ENCODE data around the gene MBOAT1.

MBOAT1 gene

GRCh38 chr6:20069021-20069522 is 143.2 kb downstream of the MBOAT1 start:
- TF ChIP-seq CREB1 (IDR thresholded peaks at IDR 0.05; ENCODE audit: low read depth) (no peak), YY1 (IDR thresholded peaks at IDR 0.05; ENCODE audit: low read depth) (no peak), TAF1 (IDR thresholded peaks at IDR 0.05; ENCODE audit: low read depth) (no peak), RAD21 (IDR thresholded peaks at IDR 0.05; ENCODE audit: low read depth) (no peak), EP300 (IDR thresholded peaks at IDR 0.05; ENCODE audit: borderline replicate concordance) (no peak), TCF12 (IDR thresholded peaks at IDR 0.05; ENCODE audit: low read depth) (no peak), EGR1 (IDR thresholded peaks at IDR 0.05) (no peak), NFIC (IDR thresholded peaks at IDR 0.05) (no peak), REST (IDR thresholded peaks at IDR 0.05; ENCODE audit: low read depth) (no peak), USF1 (IDR thresholded peaks at IDR 0.05) (no peak), ZBTB7A (IDR thresholded peaks at IDR 0.05; ENCODE audit: low read depth) (no peak), CEBPB (IDR thresholded peaks at IDR 0.05) (no peak), TEAD4 (IDR thresholded peaks at IDR 0.05) (no peak), FOXM1 (IDR thresholded peaks at IDR 0.05; ENCODE audit: borderline replicate concordance, low read depth) (no peak)
- TF ChIP-seq, protein P1, sequence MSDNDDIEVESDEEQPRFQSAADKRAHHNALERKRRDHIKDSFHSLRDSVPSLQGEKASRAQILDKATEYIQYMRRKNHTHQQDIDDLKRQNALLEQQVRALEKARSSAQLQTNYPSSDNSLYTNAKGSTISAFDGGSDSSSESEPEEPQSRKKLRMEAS (IDR thresholded peaks at IDR 0.05), result no peak

DNA sequence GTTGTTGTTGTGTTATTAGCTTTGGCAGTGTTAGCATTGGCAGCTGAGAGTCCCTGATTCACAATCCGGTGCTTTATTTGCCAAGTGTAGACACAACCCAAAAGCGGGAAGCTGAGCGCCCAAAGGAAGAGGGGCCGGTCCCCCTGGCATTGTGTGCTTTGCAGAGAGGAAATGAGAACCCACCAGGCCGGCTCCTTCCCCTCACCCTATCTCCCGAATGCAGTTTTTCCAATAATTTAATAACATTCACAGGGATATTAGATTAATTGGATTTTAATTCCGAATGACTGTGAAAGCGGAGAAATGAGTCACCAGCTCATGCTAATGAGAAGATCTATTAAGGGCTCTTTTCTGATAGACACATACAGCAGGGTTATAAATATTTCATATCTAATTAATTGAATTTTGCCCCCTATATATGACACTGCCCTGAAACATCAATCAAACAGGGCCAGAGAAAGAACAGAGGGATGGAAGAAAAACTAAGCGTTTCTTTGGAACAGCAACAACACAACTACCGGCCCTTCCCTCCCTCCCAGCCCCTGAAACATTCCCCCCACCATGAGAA is 143.8 kb downstream of the MBOAT1 start:
- TF ChIP-seq CREB1 (IDR thresholded peaks at IDR 0.05; ENCODE audit: low read depth), result no peak
- TF ChIP-seq EP300 (IDR thresholded peaks at IDR 0.05; ENCODE audit: borderline replicate concordance), result no peak
- TF ChIP-seq CEBPB (IDR thresholded peaks at IDR 0.05), result no peak
- no peak for TF ChIP-seq USF1 (IDR thresholded peaks at IDR 0.05)
- no peak for TF ChIP-seq REST (IDR thresholded peaks at IDR 0.05; ENCODE audit: low read depth)
- TF ChIP-seq, protein P1 (IDR thresholded peaks at IDR 0.05), result no peak
- TF ChIP-seq EGR1 (IDR thresholded peaks at IDR 0.05), result no peak
- TF ChIP-seq NFIC (IDR thresholded peaks at IDR 0.05), result no peak
- no peak for TF ChIP-seq ZBTB7A (IDR thresholded peaks at IDR 0.05; ENCODE audit: low read depth)
- no peak for TF ChIP-seq TEAD4 (IDR thresholded peaks at IDR 0.05)

DNA sequence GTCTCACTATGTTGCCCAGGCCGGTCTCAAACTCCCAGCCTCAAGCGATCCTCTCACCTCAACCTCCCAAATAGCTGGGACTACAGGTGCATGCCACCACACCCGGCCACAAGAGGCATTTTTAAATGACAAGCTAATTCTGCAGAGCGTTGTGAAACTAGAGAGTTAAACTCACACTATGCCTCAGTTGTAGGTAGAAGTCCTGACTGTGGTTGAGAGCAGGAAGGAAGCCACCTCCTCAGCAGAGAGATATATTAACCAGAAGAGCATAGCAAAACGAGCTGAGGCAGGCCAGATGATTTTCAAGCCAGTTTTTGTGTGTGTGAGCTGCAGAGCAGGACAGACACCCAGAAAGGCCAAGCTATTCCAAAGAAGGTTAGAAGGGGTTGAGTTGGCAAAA is 150.3 kb downstream of the MBOAT1 start:
- TF ChIP-seq RAD21 (IDR thresholded peaks at IDR 0.05; ENCODE audit: low read depth), result no peak
- no peak for TF ChIP-seq CREB1 (IDR thresholded peaks at IDR 0.05; ENCODE audit: low read depth)
- no peak for TF ChIP-seq TEAD4 (IDR thresholded peaks at IDR 0.05)
- TF ChIP-seq FOXM1 (IDR thresholded peaks at IDR 0.05; ENCODE audit: borderline replicate concordance, low read depth), result no peak
- no peak for TF ChIP-seq EGR1 (IDR thresholded peaks at IDR 0.05)

DNA sequence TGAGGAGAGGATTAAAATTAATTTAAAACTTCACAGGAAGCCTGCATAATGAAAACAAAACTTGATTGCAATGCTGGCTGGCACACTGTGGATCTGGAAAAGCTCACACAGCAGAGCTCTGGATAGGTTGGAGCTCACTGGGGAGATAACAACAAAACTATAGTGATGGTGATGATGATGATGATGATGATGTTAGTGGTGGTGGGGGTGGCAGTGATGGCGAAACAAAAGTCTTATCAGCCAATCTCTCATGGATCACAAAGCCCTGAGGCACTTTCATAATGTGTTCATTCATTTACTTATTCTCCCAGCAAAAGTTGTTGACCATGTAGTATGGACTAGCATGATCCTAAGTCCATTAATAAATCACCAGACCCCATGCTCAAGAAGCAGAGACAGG is 152.0 kb downstream of the MBOAT1 start:
- no peak for TF ChIP-seq CREB1 (IDR thresholded peaks at IDR 0.05; ENCODE audit: low read depth)
- TF ChIP-seq EGR1 (IDR thresholded peaks at IDR 0.05), result no peak
- no peak for TF ChIP-seq TEAD4 (IDR thresholded peaks at IDR 0.05)
- no peak for TF ChIP-seq EP300 (IDR thresholded peaks at IDR 0.05; ENCODE audit: borderline replicate concordance)
- no peak for TF ChIP-seq USF1 (IDR thresholded peaks at IDR 0.05)
- TF ChIP-seq, protein P1 (IDR thresholded peaks at IDR 0.05), result no peak
- no peak for TF ChIP-seq TAF1 (IDR thresholded peaks at IDR 0.05; ENCODE audit: low read depth)
- TF ChIP-seq NFIC (IDR thresholded peaks at IDR 0.05), result no peak
- TF ChIP-seq CEBPB (IDR thresholded peaks at IDR 0.05), result no peak
- TF ChIP-seq ZBTB7A (IDR thresholded peaks at IDR 0.05; ENCODE audit: low read depth), result no peak
- no peak for TF ChIP-seq REST (IDR thresholded peaks at IDR 0.05; ENCODE audit: low read depth)
